HEK293T (cell line): ENCODE measurements around the gene CACHD1.

Experiments used
- CTCF ChIA-PET: fragments of 350-600 bp; formaldehyde crosslinking; extraction: SDS; loops from one replicate; lab custom pipeline; 2021; ENCODE audit warnings: antibody characterized with exemption, inconsistent platforms; lab: Yijun Ruan, JAX
- POLR2A ChIA-PET: fragments of 350-600 bp; formaldehyde crosslinking; extraction: SDS; loops from one replicate; lab custom pipeline; 2020; ENCODE audit warnings: antibody characterized with exemption, inconsistent platforms; lab: Yijun Ruan, JAX
- DNase-seq: peaks from one replicate; pipeline ENCODE4 v3.0.0; 2012; ENCODE audit warnings: mixed read lengths; ENCODE audit errors: extremely low spot score
- ARNT ChIP-seq: fragments of 450-650 bp; IDR thresholded peaks from 2 replicates; pipeline ENCODE4 v1.6.1; 2017; ENCODE audit warnings: mild to moderate bottlenecking
- BHLHE40 ChIP-seq: fragments of 450-650 bp; IDR thresholded peaks from 2 replicates; pipeline ENCODE4 v1.6.1; 2016; ENCODE audit warnings: mild to moderate bottlenecking, moderate library complexity, borderline replicate concordance
- CTBP1 ChIP-seq: fragments of 450-650 bp; IDR thresholded peaks from 2 replicates; pipeline ENCODE4 v1.6.1; 2016; ENCODE audit warnings: borderline replicate concordance
- ELF4 ChIP-seq: fragments of 450-650 bp; IDR thresholded peaks from 2 replicates; pipeline ENCODE4 v1.6.1; 2017; ENCODE audit warnings: antibody characterized with exemption
- FOXA1 ChIP-seq: fragments of 450-650 bp; IDR thresholded peaks from 2 replicates; pipeline ENCODE4 v1.6.1; 2016; ENCODE audit warnings: mild to moderate bottlenecking
- FOXK2 ChIP-seq: fragments of 450-650 bp; IDR thresholded peaks from 2 replicates; pipeline ENCODE4 v1.6.1; 2016; ENCODE audit warnings: mild to moderate bottlenecking
- FOXM1 ChIP-seq: fragments of 450-650 bp; IDR thresholded peaks from 2 replicates; pipeline ENCODE4 v1.6.1; 2017; ENCODE audit warnings: mild to moderate bottlenecking, borderline replicate concordance
- HDGF ChIP-seq: fragments of 450-650 bp; IDR thresholded peaks from 2 replicates; pipeline ENCODE4 v1.6.1; 2017; ENCODE audit warnings: antibody characterized with exemption, borderline replicate concordance
- L3MBTL2 ChIP-seq: fragments of 450-650 bp; conservative IDR thresholded peaks from 2 replicates; pipeline ENCODE4 v1.6.1; 2016; ENCODE audit warnings: mild to moderate bottlenecking
- LEF1 ChIP-seq: fragments of 450-650 bp; IDR thresholded peaks from 2 replicates; pipeline ENCODE4 v1.6.1; 2017; ENCODE audit warnings: mild to moderate bottlenecking, borderline replicate concordance
- NFRKB ChIP-seq: fragments of 450-650 bp; IDR thresholded peaks from 2 replicates; pipeline ENCODE4 v1.6.1; 2016; ENCODE audit warnings: mild to moderate bottlenecking, moderate library complexity
- SP1 ChIP-seq: fragments of 450-650 bp; IDR thresholded peaks from 2 replicates; pipeline ENCODE4 v1.6.1; 2017
- SUZ12 ChIP-seq: fragments of 450-650 bp; IDR thresholded peaks from 2 replicates; pipeline ENCODE4 v1.6.1; 2016; ENCODE audit warnings: mild to moderate bottlenecking
- TARDBP ChIP-seq: fragments of 450-650 bp; IDR thresholded peaks from 2 replicates; pipeline ENCODE4 v1.6.1; 2016
- ZNF384 ChIP-seq: fragments of 450-650 bp; IDR thresholded peaks from 2 replicates; pipeline ENCODE4 v1.6.1; 2016
- TF ChIP-seq, protein P1 (sequence below): fragments of 450-650 bp; IDR thresholded peaks from 2 replicates; pipeline ENCODE4 v1.6.1; 2016

CACHD1 gene

DNA sequence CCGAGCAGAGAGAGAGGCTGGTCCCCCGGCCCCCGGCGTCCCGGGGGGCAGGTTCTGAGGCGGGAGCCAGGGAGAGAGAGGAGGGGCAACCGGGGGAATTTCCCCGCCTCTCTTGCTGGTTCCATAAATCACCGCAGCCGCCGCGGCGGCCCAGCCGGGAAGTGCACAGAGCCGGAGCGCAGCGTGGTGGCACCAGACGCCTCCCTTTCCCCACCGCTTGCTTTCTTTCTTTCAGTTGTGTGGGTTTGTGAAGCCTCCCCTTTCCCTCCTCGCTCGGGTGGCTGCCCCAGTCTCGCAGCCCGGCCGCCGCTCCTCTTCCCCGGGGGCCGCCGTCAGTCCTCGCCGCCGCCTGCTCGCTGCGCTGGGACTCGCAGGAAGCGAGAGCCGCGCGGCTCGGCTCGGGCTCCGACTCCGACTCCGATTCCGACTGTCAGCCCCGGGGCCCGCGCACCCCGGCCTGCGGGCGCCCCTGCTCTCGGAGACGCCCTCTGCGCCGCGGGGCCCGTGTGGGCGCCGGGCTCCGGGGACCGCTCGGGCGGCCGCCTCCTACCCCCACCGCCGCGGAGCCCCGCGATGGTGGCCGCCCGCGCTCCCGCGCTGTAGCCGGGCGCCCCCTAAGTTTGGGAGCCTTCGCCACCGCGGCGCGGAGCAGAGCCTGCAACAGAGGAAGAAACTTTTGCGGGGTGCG, at the start of gene CACHD1:
Gene CACHD1, plus strand, starts transcription at position 153 of the 688 bp plus-strand sequence. CDS start 616 bp downstream, outside the sequence.
- DNase-seq, result peak; percentile 95
- TF ChIP-seq FOXM1 (peak; percentile 65), CTBP1 (no peak; the same call in 1 of the 2 replicates)
- TF ChIP-seq, protein P1, sequence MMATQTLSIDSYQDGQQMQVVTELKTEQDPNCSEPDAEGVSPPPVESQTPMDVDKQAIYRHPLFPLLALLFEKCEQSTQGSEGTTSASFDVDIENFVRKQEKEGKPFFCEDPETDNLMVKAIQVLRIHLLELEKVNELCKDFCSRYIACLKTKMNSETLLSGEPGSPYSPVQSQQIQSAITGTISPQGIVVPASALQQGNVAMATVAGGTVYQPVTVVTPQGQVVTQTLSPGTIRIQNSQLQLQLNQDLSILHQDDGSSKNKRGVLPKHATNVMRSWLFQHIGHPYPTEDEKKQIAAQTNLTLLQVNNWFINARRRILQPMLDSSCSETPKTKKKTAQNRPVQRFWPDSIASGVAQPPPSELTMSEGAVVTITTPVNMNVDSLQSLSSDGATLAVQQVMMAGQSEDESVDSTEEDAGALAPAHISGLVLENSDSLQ, result peak; percentile 97
- CTCF ChIA-PET, result no interaction called here
- POLR2A ChIA-PET, result no interaction called here

DNA sequence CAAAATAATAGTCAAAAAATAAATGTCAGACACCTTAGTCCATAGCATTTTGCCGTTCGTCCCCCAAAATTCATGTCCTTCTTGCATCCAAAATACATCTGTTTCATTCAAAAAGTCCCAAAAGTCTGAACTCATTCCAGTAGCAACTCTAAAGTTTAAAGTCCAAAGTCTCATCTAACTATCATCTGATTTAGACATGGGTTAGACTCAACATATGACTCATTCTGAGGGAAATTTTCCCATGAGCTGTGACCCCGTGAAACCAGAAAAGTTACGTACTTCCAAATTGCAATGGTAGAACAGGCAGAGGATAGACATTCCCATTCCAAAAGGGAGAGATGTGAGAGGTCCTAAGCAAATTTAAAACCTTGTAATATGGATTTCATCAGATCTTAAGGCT, 48.6 kb upstream of the CACHD1 start:
- ChIA-PET CTCF (no interaction called here), POLR2A (no interaction called here)
- DNase-seq, result no peak
- TF ChIP-seq SP1 (no peak), ARNT (no peak), L3MBTL2 (no peak), CTBP1 (no peak), FOXM1 (no peak)

GRCh38 chr1:64423526-64423925, 46.4 kb upstream of the CACHD1 start:
- CTCF ChIA-PET, result no interaction called here
- no peak for DNase-seq
- POLR2A ChIA-PET, result no interaction called here
- no peak for TF ChIP-seq BHLHE40
- no peak for TF ChIP-seq ELF4
- TF ChIP-seq SP1, result no peak
- no peak for TF ChIP-seq LEF1
- TF ChIP-seq, protein P1, result no peak
- no peak for TF ChIP-seq SUZ12
- TF ChIP-seq NFRKB, result no peak
- no peak for TF ChIP-seq TARDBP
- no peak for TF ChIP-seq FOXA1
- TF ChIP-seq CTBP1, result no peak
- TF ChIP-seq L3MBTL2, result no peak
- no peak for TF ChIP-seq FOXK2
- no peak for TF ChIP-seq FOXM1
- TF ChIP-seq ARNT, result no peak
- TF ChIP-seq HDGF, result no peak
- TF ChIP-seq ZNF384, result no peak

DNA sequence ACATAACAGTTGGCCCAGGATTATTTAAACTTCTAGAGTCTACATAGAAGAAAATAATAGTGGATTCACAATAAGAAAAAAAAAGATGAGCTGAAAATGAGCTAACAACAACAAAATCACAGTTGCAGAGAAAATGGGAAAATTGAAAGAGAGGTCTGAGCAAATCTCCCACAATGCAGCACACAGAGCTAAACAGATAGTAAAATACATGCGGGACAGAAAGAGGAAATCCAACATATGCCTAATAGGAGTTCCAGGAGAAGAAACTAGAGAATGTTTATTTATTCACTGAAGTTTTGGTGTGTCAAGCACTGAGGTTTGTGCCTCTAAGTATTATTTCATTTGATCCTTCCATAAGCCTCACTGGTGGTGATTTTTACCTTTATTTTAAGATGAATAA, 45.5 kb upstream of the CACHD1 start:
- DNase-seq, result no peak
- TF ChIP-seq HDGF (no peak), SP1 (no peak), ZNF384 (no peak), SUZ12 (no peak), FOXA1 (no peak), TARDBP (no peak), LEF1 (no peak), CTBP1 (no peak), BHLHE40 (no peak), ARNT (no peak), ELF4 (no peak), NFRKB (no peak), FOXK2 (no peak), L3MBTL2 (no peak), FOXM1 (no peak)
- TF ChIP-seq, protein P1, result no peak
- CTCF ChIA-PET, result no interaction called here
- POLR2A ChIA-PET, result interaction anchor here (1.4 kb wide), 1 partner anchor 11 kb away, joined by 3 read pairs; no protein-coding TSS in a partner anchor

GRCh38 chr1:64425521-64425920, 44.4 kb upstream of the CACHD1 start:
- TF ChIP-seq ZNF384, result no peak
- TF ChIP-seq FOXK2, result no peak
- TF ChIP-seq CTBP1, result no peak
- TF ChIP-seq, protein P1, result no peak
- no peak for TF ChIP-seq FOXM1
- TF ChIP-seq BHLHE40, result no peak
- TF ChIP-seq NFRKB, result no peak
- no peak for TF ChIP-seq L3MBTL2
- TF ChIP-seq ARNT, result no peak
- no peak for TF ChIP-seq SP1
- TF ChIP-seq FOXA1, result no peak
- DNase-seq, result no peak
- ChIA-PET CTCF (no interaction called here), POLR2A (no interaction called here)

DNA sequence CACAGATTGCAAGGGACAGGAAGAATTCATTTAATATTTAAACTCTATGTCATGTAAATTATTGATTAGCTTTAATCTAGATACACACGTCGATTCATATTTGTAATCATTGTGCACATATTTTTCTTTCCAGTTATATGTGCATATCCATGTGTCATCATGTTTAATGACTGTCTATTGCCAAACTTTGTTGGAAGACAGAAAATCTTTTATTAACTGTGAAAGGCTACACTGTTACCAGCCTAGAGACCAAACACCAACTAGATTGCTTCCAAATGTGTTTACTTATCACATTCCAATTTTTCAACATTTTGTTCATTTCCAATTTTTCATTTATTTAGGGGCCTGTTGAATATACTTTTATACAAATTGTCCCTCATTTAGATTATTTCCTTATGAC, 43.2 kb upstream of the CACHD1 start:
- CTCF ChIA-PET, result no interaction called here
- no peak for TF ChIP-seq SUZ12
- TF ChIP-seq NFRKB, result no peak
- no peak for TF ChIP-seq FOXK2
- TF ChIP-seq TARDBP, result no peak
- TF ChIP-seq LEF1, result no peak
- no peak for TF ChIP-seq L3MBTL2
- TF ChIP-seq CTBP1, result no peak
- TF ChIP-seq ZNF384, result no peak
- TF ChIP-seq FOXA1, result no peak
- TF ChIP-seq ARNT, result no peak
- no peak for TF ChIP-seq FOXM1
- TF ChIP-seq SP1, result no peak
- no peak for TF ChIP-seq BHLHE40
- no peak for TF ChIP-seq ELF4
- TF ChIP-seq HDGF, result no peak
- TF ChIP-seq, protein P1, result no peak
- POLR2A ChIA-PET, result no interaction called here
- DNase-seq, result no peak
